HEK293 (cell line): ENCODE measurements around the gene PTPRN2.

Source experiments
- CTCF ChIA-PET: fragments of 350-600 bp; formaldehyde crosslinking; extraction: SDS; loops from one replicate; lab custom pipeline; 2021; ENCODE audit warnings: antibody characterized with exemption; lab: Yijun Ruan, JAX
- POLR2A ChIA-PET: fragments of 300-600 bp; formaldehyde crosslinking; extraction: SDS; loops from one replicate; lab custom pipeline; 2020; ENCODE audit warnings: antibody characterized with exemption, inconsistent platforms; lab: Yijun Ruan, JAX
- H3K27ac ChIP-seq: fragments of 200-500 bp; sonication (Bioruptor generic); 2 replicates; pipeline ENCODE4 v1.5.1; 2014; ENCODE audit warnings: low read depth, low read length, control low read depth, inconsistent platforms; ENCODE audit errors: extremely low read depth
- H3K36me3 ChIP-seq, 2 experiments: fragments of 200-500 bp in 1 of 2; sonication (Bioruptor generic) in 1 of 2; 1 replicate in 1 of 2; 2 replicates in 1 of 2; pipeline ENCODE4 v1.5.1; 2014 to 2017; ENCODE audit warnings: inconsistent platforms in 2 of 2, low read length in 2 of 2; ENCODE audit not compliant: control insufficient read depth in 2 of 2, insufficient read depth in 1 of 2
- H3K4me1 ChIP-seq: fragments of 200-500 bp; sonication (Bioruptor generic); 2 replicates; pipeline ENCODE4 v1.5.1; 2014; ENCODE audit warnings: mild to moderate bottlenecking, low read length, inconsistent platforms; ENCODE audit not compliant: control insufficient read depth, insufficient read depth
- H3K4me3 ChIP-seq: 2 replicates; pipeline ENCODE4 v1.5.1; 2011; ENCODE audit warnings: low read depth, mild to moderate bottlenecking, control low read depth, low read length, moderate library complexity
- H3K9me3 ChIP-seq: fragments of 200-500 bp; sonication (Bioruptor generic); 2 replicates; pipeline ENCODE4 v1.5.1; 2014; ENCODE audit warnings: low read depth, low read length, inconsistent platforms; ENCODE audit not compliant: control insufficient read depth, insufficient read depth
- FEZF1 ChIP-seq: fragments of 450-650 bp; formaldehyde crosslinking; IDR thresholded peaks from 2 replicates; pipeline ENCODE4 v1.5.1; 2016; ENCODE audit warnings: missing biosample characterization, missing genetic modification characterization
- SALL2 ChIP-seq: fragments of 450-650 bp; formaldehyde crosslinking; IDR thresholded peaks from 2 replicates; pipeline ENCODE4 v1.5.0; 2017; ENCODE audit warnings: missing biosample characterization, mild to moderate bottlenecking, missing genetic modification characterization, borderline replicate concordance
- SCRT1 ChIP-seq: fragments of 450-650 bp; formaldehyde crosslinking; IDR thresholded peaks from 2 replicates; pipeline ENCODE4 v1.5.1; 2016; ENCODE audit warnings: missing biosample characterization, missing genetic modification characterization, borderline replicate concordance
- ZNF121 ChIP-seq: fragments of 450-650 bp; formaldehyde crosslinking; IDR thresholded peaks from 2 replicates; pipeline ENCODE4 v1.5.1; 2016; ENCODE audit warnings: missing biosample characterization, missing genetic modification characterization
- ZNF155 ChIP-seq: fragments of 450-650 bp; formaldehyde crosslinking; IDR thresholded peaks from 2 replicates; pipeline ENCODE4 v1.5.1; 2016; ENCODE audit warnings: missing biosample characterization, missing genetic modification characterization
- ZNF202 ChIP-seq: fragments of 450-650 bp; formaldehyde crosslinking; IDR thresholded peaks from 2 replicates; pipeline ENCODE4 v1.5.1; 2016; ENCODE audit warnings: missing biosample characterization, missing genetic modification characterization, borderline replicate concordance
- ZNF24 ChIP-seq: fragments of 450-650 bp; formaldehyde crosslinking; IDR thresholded peaks from 2 replicates; pipeline ENCODE4 v1.5.1; 2016; ENCODE audit warnings: missing biosample characterization, missing genetic modification characterization
- ZNF302 ChIP-seq: fragments of 450-650 bp; formaldehyde crosslinking; IDR thresholded peaks from 2 replicates; pipeline ENCODE4 v1.5.1; 2016; ENCODE audit warnings: missing biosample characterization, missing genetic modification characterization, low read depth
- ZNF311 ChIP-seq: fragments of 450-650 bp; formaldehyde crosslinking; IDR thresholded peaks from 2 replicates; pipeline ENCODE4 v1.5.1; 2017; ENCODE audit warnings: missing biosample characterization, missing genetic modification characterization, borderline replicate concordance
- ZNF335 ChIP-seq: fragments of 450-650 bp; formaldehyde crosslinking; conservative IDR thresholded peaks from 2 replicates; pipeline ENCODE4 v1.5.1; 2016; ENCODE audit warnings: missing biosample characterization, missing genetic modification characterization
- ZNF341 ChIP-seq: fragments of 450-650 bp; formaldehyde crosslinking; IDR thresholded peaks from 2 replicates; pipeline ENCODE4; 2016; ENCODE audit warnings: low read depth, missing biosample characterization, missing genetic modification characterization
- ZNF426 ChIP-seq: fragments of 450-650 bp; formaldehyde crosslinking; IDR thresholded peaks from 2 replicates; pipeline ENCODE4 v1.5.1; 2017; ENCODE audit warnings: missing biosample characterization, missing genetic modification characterization, mild to moderate bottlenecking, inconsistent platforms, moderate library complexity
- ZNF433 ChIP-seq: fragments of 450-650 bp; formaldehyde crosslinking; IDR thresholded peaks from 2 replicates; pipeline ENCODE4 v1.5.1; 2016; ENCODE audit warnings: missing biosample characterization, missing genetic modification characterization, low read depth
- ZNF48 ChIP-seq: fragments of 450-650 bp; formaldehyde crosslinking; IDR thresholded peaks from 2 replicates; pipeline ENCODE4 v1.5.1; 2016; ENCODE audit warnings: missing biosample characterization, missing genetic modification characterization
- ZNF510 ChIP-seq: fragments of 450-650 bp; formaldehyde crosslinking; IDR thresholded peaks from 2 replicates; pipeline ENCODE4 v1.5.1; 2018; ENCODE audit warnings: mild to moderate bottlenecking, missing genetic modification characterization, missing biosample characterization; ENCODE audit not compliant: insufficient replicate concordance
- ZNF514 ChIP-seq: fragments of 450-650 bp; formaldehyde crosslinking; IDR thresholded peaks from 2 replicates; pipeline ENCODE4 v1.5.1; 2016; ENCODE audit warnings: missing biosample characterization, missing genetic modification characterization
- ZNF549 ChIP-seq: fragments of 450-650 bp; IDR thresholded peaks from 2 replicates; pipeline ENCODE4 v1.5.1; 2018; ENCODE audit warnings: missing biosample characterization, missing genetic modification characterization, mild to moderate bottlenecking, inconsistent platforms, moderate library complexity
- ZNF571 ChIP-seq: fragments of 450-650 bp; formaldehyde crosslinking; IDR thresholded peaks from 2 replicates; pipeline ENCODE4 v1.5.0; 2017; ENCODE audit warnings: missing biosample characterization, missing genetic modification characterization
- ZNF654 ChIP-seq: fragments of 450-650 bp; formaldehyde crosslinking; IDR thresholded peaks from 2 replicates; pipeline ENCODE4 v1.5.1; 2016; ENCODE audit warnings: low read depth, missing biosample characterization, missing genetic modification characterization
- ZNF777 ChIP-seq: fragments of 450-650 bp; formaldehyde crosslinking; IDR thresholded peaks from 2 replicates; pipeline ENCODE4 v1.5.1; 2017; ENCODE audit warnings: missing biosample characterization, missing genetic modification characterization, borderline replicate concordance
- TF ChIP-seq, protein P1 (sequence below): fragments of 450-650 bp; formaldehyde crosslinking; IDR thresholded peaks from 2 replicates; pipeline ENCODE4 v1.5.1; 2017; ENCODE audit warnings: missing biosample characterization, missing genetic modification characterization
- TF ChIP-seq, protein P2 (sequence below): fragments of 450-650 bp; formaldehyde crosslinking; IDR thresholded peaks from 2 replicates; pipeline ENCODE4 v1.5.1; 2016; ENCODE audit warnings: missing biosample characterization, missing genetic modification characterization, borderline replicate concordance
- TF ChIP-seq, protein P3 (sequence below): fragments of 450-650 bp; formaldehyde crosslinking; IDR thresholded peaks from 2 replicates; pipeline ENCODE4 v1.5.1; 2017; ENCODE audit warnings: missing biosample characterization, missing genetic modification characterization

PTPRN2 gene

DNA sequence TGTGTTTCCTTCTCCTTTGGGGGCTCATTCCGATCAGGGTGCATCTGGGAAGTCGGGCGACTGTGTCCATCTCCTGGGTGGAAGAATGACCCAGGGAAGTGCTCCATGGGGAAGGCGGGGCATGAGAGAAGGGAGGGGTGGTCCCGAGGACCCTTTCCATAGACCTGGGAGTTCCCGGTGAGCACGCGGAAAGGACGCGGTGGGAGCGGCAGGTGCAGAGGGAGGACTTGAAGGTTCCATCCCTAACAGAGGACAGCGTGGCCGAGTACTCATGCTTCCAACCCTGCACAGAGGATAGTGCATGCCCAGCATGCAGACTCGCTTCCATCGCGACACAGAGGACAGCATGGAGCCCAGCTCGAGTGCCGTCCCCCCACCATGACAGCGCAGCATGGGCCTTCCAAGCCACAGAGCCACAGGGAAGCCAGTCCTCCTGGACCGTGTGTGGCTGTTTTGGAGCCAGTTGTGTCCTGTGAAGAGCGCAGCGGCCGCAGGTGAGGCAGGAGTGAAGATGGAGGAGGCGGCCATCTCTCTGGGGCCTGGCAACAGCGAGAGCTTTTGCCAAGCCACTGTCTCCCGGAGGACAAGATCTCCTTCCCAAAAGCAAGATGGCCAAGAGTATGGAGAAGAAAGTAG, 969.4 kb downstream of the PTPRN2 start:
- TF ChIP-seq ZNF433 (no peak), ZNF341 (tag by site-specific recombination) (no peak), ZNF302 (tag by site-specific recombination) (no peak), ZNF654 (tag by site-specific recombination) (no peak), ZNF155 (no peak), ZNF426 (tag by site-specific recombination) (no peak), ZNF510 (tag by site-specific recombination) (no peak), ZNF571 (tag by site-specific recombination) (no peak), ZNF777 (tag by site-specific recombination) (no peak)
- TF ChIP-seq, protein P1, sequence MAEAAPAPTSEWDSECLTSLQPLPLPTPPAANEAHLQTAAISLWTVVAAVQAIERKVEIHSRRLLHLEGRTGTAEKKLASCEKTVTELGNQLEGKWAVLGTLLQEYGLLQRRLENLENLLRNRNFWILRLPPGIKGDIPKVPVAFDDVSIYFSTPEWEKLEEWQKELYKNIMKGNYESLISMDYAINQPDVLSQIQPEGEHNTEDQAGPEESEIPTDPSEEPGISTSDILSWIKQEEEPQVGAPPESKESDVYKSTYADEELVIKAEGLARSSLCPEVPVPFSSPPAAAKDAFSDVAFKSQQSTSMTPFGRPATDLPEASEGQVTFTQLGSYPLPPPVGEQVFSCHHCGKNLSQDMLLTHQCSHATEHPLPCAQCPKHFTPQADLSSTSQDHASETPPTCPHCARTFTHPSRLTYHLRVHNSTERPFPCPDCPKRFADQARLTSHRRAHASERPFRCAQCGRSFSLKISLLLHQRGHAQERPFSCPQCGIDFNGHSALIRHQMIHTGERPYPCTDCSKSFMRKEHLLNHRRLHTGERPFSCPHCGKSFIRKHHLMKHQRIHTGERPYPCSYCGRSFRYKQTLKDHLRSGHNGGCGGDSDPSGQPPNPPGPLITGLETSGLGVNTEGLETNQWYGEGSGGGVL (tag by site-specific recombination) = no peak
- TF ChIP-seq, protein P2, sequence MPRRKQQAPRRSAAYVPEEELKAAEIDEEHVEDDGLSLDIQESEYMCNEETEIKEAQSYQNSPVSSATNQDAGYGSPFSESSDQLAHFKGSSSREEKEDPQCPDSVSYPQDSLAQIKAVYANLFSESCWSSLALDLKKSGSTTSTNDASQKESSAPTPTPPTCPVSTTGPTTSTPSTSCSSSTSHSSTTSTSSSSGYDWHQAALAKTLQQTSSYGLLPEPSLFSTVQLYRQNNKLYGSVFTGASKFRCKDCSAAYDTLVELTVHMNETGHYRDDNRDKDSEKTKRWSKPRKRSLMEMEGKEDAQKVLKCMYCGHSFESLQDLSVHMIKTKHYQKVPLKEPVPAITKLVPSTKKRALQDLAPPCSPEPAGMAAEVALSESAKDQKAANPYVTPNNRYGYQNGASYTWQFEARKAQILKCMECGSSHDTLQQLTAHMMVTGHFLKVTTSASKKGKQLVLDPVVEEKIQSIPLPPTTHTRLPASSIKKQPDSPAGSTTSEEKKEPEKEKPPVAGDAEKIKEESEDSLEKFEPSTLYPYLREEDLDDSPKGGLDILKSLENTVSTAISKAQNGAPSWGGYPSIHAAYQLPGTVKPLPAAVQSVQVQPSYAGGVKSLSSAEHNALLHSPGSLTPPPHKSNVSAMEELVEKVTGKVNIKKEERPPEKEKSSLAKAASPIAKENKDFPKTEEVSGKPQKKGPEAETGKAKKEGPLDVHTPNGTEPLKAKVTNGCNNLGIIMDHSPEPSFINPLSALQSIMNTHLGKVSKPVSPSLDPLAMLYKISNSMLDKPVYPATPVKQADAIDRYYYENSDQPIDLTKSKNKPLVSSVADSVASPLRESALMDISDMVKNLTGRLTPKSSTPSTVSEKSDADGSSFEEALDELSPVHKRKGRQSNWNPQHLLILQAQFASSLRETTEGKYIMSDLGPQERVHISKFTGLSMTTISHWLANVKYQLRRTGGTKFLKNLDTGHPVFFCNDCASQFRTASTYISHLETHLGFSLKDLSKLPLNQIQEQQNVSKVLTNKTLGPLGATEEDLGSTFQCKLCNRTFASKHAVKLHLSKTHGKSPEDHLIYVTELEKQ = no peak
- no peaks in the 10 kb centered on the region for H3K4me1 ChIP-seq
- H3K9me3 ChIP-seq = no peaks in the 10 kb centered on the region
- no peak overlapping the region for H3K4me3 ChIP-seq
- no peak overlapping the region for H3K27ac ChIP-seq
- no peaks in the 10 kb centered on the region for H3K36me3 ChIP-seq
- ChIA-PET POLR2A (no interaction called here), CTCF (no interaction called here)

DNA sequence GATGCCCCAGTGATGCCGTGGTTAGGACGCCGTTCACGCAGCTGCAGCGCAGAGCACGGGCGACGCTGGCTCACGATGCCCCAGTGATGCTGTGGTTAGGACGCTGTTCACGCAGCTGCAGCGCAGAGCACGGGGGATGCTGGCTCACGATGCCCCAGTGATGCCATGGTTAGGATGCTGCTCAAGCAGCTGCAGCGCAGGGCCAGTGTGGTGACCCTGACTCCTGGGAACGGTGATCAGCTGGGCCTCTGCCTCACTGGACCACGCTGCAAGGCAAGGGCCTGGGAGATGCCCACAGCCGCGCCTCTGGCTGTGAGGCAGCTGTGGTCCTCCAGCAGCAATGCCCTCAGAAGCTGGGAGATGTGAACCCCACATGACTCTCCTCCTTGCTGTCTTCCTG, 970.2 kb downstream of the PTPRN2 start:
- no peak overlapping the region for H3K4me3 ChIP-seq
- CTCF ChIA-PET = no interaction called here
- no peaks in the 10 kb centered on the region for H3K36me3 ChIP-seq
- no peak overlapping the region for H3K27ac ChIP-seq
- H3K4me1 ChIP-seq = no peaks in the 10 kb centered on the region
- POLR2A ChIA-PET = no interaction called here
- no peak for TF ChIP-seq FEZF1 (tag by site-specific recombination)
- TF ChIP-seq SCRT1 (tag by site-specific recombination) = no peak
- TF ChIP-seq ZNF510 (tag by site-specific recombination) = no peak
- TF ChIP-seq ZNF654 (tag by site-specific recombination) = no peak
- no peak for TF ChIP-seq ZNF202 (tag by site-specific recombination)
- no peak for TF ChIP-seq ZNF335 (tag by site-specific recombination)
- no peak for TF ChIP-seq ZNF777 (tag by site-specific recombination)
- no peak for TF ChIP-seq ZNF311 (tag by site-specific recombination)
- TF ChIP-seq ZNF549 = no peak
- no peak for TF ChIP-seq SALL2 (tag by site-specific recombination)
- no peak for TF ChIP-seq ZNF24
- TF ChIP-seq ZNF121 (tag by site-specific recombination) = no peak
- TF ChIP-seq, protein P3, sequence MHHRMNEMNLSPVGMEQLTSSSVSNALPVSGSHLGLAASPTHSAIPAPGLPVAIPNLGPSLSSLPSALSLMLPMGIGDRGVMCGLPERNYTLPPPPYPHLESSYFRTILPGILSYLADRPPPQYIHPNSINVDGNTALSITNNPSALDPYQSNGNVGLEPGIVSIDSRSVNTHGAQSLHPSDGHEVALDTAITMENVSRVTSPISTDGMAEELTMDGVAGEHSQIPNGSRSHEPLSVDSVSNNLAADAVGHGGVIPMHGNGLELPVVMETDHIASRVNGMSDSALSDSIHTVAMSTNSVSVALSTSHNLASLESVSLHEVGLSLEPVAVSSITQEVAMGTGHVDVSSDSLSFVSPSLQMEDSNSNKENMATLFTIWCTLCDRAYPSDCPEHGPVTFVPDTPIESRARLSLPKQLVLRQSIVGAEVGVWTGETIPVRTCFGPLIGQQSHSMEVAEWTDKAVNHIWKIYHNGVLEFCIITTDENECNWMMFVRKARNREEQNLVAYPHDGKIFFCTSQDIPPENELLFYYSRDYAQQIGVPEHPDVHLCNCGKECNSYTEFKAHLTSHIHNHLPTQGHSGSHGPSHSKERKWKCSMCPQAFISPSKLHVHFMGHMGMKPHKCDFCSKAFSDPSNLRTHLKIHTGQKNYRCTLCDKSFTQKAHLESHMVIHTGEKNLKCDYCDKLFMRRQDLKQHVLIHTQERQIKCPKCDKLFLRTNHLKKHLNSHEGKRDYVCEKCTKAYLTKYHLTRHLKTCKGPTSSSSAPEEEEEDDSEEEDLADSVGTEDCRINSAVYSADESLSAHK (tag by site-specific recombination) = no peak
- TF ChIP-seq ZNF514 (tag by site-specific recombination) = no peak
- TF ChIP-seq ZNF48 (tag by site-specific recombination) = no peak
- H3K9me3 ChIP-seq = no peaks in the 10 kb centered on the region
